GM19043 (cell line): Measurements from ENCODE around the gene IRX2.

Source experiments
- ATAC-seq: cut with Tn5 transposase; IDR thresholded peaks from one replicate; pipeline ENCODE4 v1.9.1; 2021; ENCODE audit warnings: low read depth; ENCODE audit not compliant: unreplicated experiment

Gene IRX2

DNA sequence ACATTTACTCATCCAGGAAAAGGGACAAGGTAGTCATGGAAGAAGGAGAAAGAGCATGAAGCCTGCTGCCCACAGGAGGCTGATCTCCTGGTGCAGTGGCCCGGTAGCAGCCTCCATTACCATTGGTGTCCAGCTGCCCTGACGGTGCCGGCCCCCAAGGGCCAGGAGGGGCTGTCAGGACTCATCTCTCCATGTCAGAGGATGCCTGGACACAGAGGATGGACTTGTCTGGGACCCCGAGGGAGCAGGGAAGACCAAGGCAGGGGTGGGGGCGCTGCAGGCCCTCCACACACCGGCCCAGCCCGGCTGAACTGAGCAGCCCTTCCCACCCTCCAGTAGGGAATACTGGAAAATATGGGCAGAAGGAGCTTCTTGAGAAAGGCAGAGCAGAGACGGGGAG lies 52.2 kb downstream of the IRX2 start:
- no peak for ATAC-seq

DNA sequence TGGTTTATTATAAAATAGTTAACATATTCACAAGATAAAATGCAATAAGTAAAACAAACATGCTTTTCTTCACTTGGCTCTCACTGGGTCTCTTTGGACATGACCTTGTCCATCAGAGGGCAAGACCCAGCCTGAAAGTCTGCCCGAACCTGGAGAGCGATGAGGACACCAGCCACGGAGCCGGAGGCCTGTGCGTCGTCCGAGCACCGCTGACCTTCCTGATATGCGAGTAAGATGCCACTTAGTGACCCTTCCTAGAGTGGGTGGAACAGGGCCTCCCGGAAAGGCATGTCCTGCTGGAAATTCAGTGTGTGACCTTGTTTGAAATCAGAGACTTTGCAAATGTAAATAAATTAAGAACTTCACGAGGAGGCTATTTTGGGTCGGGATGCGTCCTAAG lies 52.9 kb downstream of the IRX2 start:
- ATAC-seq, result no peak

DNA sequence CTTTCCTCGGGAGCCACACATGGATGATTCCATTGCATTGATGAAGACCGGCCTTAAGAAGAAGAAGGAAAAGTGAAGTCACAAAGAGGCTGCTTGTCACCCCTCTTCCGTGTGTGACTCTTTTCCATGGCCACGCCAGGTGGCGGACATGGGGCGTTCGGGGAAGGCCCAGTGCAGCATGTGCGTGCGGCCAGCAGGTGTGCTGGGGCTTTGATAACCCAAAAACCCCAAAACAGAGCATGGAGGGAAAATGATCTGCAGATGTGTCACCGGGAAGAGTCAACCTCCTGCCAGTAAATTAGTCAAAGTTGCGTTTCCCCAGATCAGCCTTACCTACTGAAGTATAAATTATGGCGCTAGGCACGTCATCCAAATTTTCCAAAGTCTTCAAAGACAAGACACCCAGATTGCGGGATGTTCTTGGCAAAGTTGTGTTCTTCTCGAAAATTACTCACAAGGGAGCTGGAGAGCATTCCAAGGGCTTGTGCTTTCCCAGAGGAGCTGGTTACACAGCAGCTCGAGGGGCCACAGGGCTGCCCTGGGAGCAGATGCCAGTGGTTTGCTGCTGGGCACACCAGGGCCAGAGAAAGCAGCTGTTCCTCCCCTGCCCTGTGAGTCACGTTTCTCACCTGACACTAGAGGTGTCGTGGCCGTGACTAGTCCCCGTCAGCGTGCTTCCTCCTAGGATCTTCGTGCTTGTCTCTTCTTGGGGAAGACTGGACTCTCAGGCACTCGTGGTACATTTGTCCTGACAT lies 53.9 kb downstream of the IRX2 start:
- no peak for ATAC-seq

DNA sequence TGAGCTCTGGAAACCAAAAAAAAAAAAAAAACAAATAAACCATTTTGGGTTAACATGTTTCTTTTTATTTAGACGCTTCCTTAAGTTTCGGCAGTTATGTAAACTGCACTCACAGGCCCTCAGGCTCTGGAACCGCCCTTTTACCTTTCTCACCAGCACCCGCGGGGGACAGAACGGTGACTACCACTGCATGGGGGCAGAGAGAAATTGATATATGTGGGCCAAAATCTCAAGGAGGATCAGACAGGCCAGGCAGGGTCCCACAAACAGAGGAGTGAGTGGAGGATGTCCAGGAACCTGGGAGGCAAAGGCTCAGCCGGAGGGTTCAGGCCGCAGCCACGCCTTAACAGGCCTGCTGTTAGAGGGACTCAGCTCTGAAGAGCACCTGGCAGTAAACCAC lies 54.4 kb downstream of the IRX2 start:
- no peak for ATAC-seq
